Thyroid gland (tissue), 4 donors: ENCODE results near the gene YTHDC2. TPM values are rescaled to one million over a fixed set of nuclear protein-coding genes. Genes with fewer than 3 reads are reported as not detected.

ENCODE experiments used
- DNase-seq, 2 donors: peaks; one replicate each; pipeline ENCODE4 v3.0.0-alpha.2; 2019
- H3K27ac ChIP-seq, 3 donors: fragments of 200-600 bp; sonication (generic); 1 replicate in 2 of 3; 2 replicates in 1 of 3; pipeline ENCODE4 v1.5.1; 2016 to 2019; ENCODE audit warnings: mild to moderate bottlenecking in 1 of 3, moderate library complexity in 1 of 3
- H3K27me3 ChIP-seq: fragments of 200-600 bp; sonication (generic); one replicate; pipeline ENCODE4 v1.5.1; 2019
- H3K36me3 ChIP-seq, 2 donors: fragments of 200-600 bp; sonication (generic); one replicate each; pipeline ENCODE4 v1.5.1; 2016 to 2019
- H3K4me1 ChIP-seq, 2 donors: fragments of 200-600 bp; sonication (generic); one replicate each; pipeline ENCODE4 v1.5.1; 2017 to 2019
- H3K4me3 ChIP-seq, 3 donors: fragments of 200-600 bp; sonication (generic); replicated peaks in 1 of 3; 1 replicate in 2 of 3; 2 replicates in 1 of 3; pipeline ENCODE4 v1.5.1; 2016; ENCODE audit warnings: mild to moderate bottlenecking in 1 of 3
- H3K9me3 ChIP-seq: fragments of 200-600 bp; sonication (generic); one replicate; pipeline ENCODE4 v1.5.1; 2017
- CTCF ChIP-seq, 6 experiments: fragments of 200-600 bp in 3 of 6; fragments of 450-650 bp in 3 of 6; sonication (generic) in 3 of 6; IDR thresholded peaks; one replicate each; pipeline ENCODE4 v1.5.1; 2016 to 2019; ENCODE audit warnings: antibody characterized with exemption in 6 of 6, mild to moderate bottlenecking in 2 of 6, inconsistent platforms in 1 of 6, moderate library complexity in 1 of 6
- POLR2A ChIP-seq, 2 donors: fragments of 450-650 bp; IDR thresholded peaks; one replicate each; pipeline ENCODE4 v1.6.1; 2017; ENCODE audit warnings: antibody characterized with exemption in 2 of 2, mild to moderate bottlenecking in 2 of 2, moderate library complexity in 1 of 2
- WGBS, 2 donors: methylation state at CpG; one replicate each; pipeline ENCODE4 v1.1.5; 2017; 5-methylcytosine and 5-hydroxymethylcytosine counted together
- intact Hi-C: fragments of 100-400 bp; cut with DNase I; formaldehyde crosslinking; loops from one replicate; pipeline ENCODE4 v1.15.1; 2023
- total RNA-seq, 4 donors: library from RNA; depleted of rRNA; stranded (reverse); fragments of >200 nt; gene quantifications; one replicate each; pipeline ENCODE4 v1.2.3, GENCODE V29; 2016

YTHDC2 gene
- total RNA-seq, 4 donors from 2014 or later: 29.6 to 55.6 (median 41.7) TPM

DNA sequence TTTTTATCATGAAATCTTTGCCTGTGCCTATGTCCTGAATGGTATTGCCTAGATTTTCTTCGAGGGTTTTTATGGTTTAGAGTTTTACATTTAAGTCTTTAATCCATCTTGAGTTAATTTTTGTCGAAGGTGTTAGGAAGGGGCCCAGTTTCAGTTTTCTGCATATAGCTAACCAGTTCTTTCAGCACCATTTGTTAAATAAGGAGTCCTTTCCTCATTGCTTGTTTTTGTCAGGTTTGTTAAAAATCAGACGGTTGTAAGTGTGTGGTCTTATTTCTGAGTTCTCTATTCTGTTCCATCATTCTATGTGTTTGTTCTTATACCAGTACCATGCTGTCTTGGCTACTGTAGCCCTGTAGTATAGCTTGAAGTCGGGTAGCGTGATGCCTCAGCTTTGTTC is 55.9 kb downstream of the YTHDC2 start:
- Histone ChIP-seq H3K4me3 (no peak overlapping the region), H3K36me3 (peaks cover 6 to 7% of the 10 kb centered on the region in 2 donors), H3K4me1 (no peaks in the 10 kb centered on the region), H3K27me3 (no peaks in the 10 kb centered on the region), H3K9me3 (no peaks in the 10 kb centered on the region), H3K27ac (no peak overlapping the region)
- 96 to 97% methylated on average over 5 of the region's 5 CpGs for WGBS, 2 donors
- intact Hi-C loops: no loop called here
- no peak for TF ChIP-seq POLR2A (IDR thresholded peaks at IDR 0.05)
- no peak for TF ChIP-seq CTCF (IDR thresholded peaks at IDR 0.05)
- DNase-seq: no peak

DNA sequence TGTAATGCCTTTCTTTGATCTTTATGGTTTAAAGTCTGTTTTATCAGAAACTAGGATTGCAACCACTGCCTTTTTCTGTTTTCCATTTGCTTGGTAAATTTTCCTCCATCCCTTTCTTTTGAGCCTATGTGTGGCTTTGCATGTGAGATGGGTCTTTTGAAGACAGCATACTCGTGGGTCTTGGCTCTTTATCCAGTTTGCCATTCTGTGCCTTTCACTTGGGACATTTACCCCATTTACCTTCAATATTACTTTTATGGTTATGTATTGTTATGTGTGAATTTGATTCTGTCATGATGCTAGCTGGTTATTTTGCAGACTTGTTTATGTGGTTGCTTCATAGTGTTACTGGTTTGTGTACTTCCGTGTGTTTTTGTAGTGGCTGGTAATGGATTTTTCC is 59.2 kb downstream of the YTHDC2 start:
- TF ChIP-seq POLR2A (IDR thresholded peaks at IDR 0.05) (no peak), CTCF (IDR thresholded peaks at IDR 0.05) (no peak)
- Histone ChIP-seq H3K4me3 (no peak overlapping the region), H3K27me3 (no peaks in the 10 kb centered on the region), H3K4me1 (no peaks in the 10 kb centered on the region), H3K9me3 (no peaks in the 10 kb centered on the region), H3K27ac (no peak overlapping the region), H3K36me3 (peaks cover 0 to 7% of the 10 kb centered on the region in 2 donors)
- 96 to 99% methylated on average over 2 of the region's 2 CpGs for WGBS, 2 donors
- no peak for DNase-seq
- intact Hi-C loops: no loop called here

DNA sequence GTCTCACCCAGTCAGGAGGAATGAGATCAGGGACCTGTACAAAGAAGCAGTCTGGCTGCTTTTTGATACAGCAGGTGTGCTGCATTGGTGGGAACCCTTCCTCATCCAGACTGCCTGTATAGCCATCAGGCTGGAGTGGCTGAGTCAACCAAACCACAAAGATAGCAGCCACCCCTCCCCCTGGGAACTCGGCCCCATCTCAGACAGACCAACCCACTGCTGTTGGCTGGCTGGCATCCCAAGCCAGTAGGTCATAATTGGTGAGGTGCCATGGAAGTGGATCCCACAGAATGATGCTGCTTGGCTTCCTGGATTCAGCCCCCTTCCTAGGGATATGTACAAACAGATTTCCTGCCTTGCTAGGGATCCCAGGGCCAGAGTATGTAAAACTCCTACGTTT is 60.9 kb downstream of the YTHDC2 start:
- no peaks in the 10 kb centered on the region for H3K4me1 ChIP-seq
- H3K4me3 ChIP-seq: no peak overlapping the region
- TF ChIP-seq CTCF (IDR thresholded peaks at IDR 0.05) (no peak), POLR2A (IDR thresholded peaks at IDR 0.05) (no peak)
- H3K36me3 ChIP-seq: no peaks in the 10 kb centered on the region
- intact Hi-C loops: no loop called here
- no peak overlapping the region for H3K27ac ChIP-seq
- no peak for DNase-seq
- WGBS, 2 donors: 81 to 96% methylated on average over 2 of the region's 2 CpGs
- H3K9me3 ChIP-seq: no peaks in the 10 kb centered on the region
- no peaks in the 10 kb centered on the region for H3K27me3 ChIP-seq

DNA sequence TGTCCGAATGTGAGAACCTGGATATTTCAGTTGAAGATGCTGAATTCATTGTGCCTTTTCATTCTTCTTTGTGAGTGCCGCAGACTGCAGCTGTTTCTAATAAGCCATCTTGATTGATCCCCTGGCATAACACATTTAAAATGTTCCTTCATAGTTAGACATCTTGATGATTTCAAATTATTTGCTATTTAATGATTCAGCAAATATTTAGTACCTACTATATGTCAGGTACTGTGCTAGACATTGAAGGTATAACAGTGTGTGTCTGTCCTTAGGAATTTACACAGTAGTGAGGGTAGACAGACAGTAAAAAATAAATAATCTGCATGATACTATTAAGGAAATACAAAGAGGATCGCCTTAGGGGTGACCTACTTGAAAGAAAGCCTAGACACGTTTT is 61.6 kb downstream of the YTHDC2 start:
- intact Hi-C loops: no loop called here
- no peak overlapping the region for H3K4me3 ChIP-seq
- H3K4me1 ChIP-seq: no peaks in the 10 kb centered on the region
- no peaks in the 10 kb centered on the region for H3K9me3 ChIP-seq
- no peak overlapping the region for H3K27ac ChIP-seq
- no peaks in the 10 kb centered on the region for H3K27me3 ChIP-seq
- no peak for DNase-seq
- 84 to 97% methylated on average over 4 of the region's 4 CpGs for WGBS, 2 donors
- TF ChIP-seq CTCF (IDR thresholded peaks at IDR 0.05) (no peak), POLR2A (IDR thresholded peaks at IDR 0.05) (no peak)
- no peaks in the 10 kb centered on the region for H3K36me3 ChIP-seq

DNA sequence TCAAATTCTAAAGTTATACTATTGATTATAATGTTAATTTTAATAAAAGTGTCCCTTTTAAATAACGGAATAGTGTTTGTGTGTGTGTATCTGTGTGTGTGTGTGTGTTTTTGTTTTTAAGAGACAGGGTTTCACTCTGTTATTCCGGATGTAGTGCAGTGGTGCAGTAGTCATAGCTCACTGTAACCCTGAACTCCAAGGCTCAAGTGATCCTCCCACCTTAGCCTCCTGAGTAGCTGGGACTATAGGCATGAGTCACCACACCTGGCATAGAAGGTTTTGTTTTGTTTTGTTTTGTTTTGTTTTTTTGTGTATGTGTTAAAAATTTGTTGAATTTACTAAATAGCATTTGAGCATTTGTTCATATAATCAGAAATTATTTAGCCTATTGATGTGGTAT is 64.6 kb downstream of the YTHDC2 start:
- Histone ChIP-seq H3K36me3 (no peaks in the 10 kb centered on the region), H3K27ac (no peak overlapping the region), H3K4me1 (no peaks in the 10 kb centered on the region), H3K4me3 (no peak overlapping the region), H3K9me3 (no peaks in the 10 kb centered on the region), H3K27me3 (no peaks in the 10 kb centered on the region)
- intact Hi-C loops: no loop called here
- TF ChIP-seq POLR2A (IDR thresholded peaks at IDR 0.05): no peak
- TF ChIP-seq CTCF (IDR thresholded peaks at IDR 0.05): no peak
- DNase-seq: no peak
- 95 to 98% methylated on average over 2 of the region's 2 CpGs for WGBS, 2 donors
